ENCODE results near the gene MYO1A.
A peak's percentile ranks its signal among the peaks of the same experiment; 100 is the strongest.

The MYO1A gene

GRCh38 chr12:57049890-57050289, at the start of gene MYO1A:
Gene MYO1A, minus strand, starts transcription at chr12:57050129. Its CDS starts 1,806 bp downstream, at chr12:57048323.
- no peak for DNase-seq (ENCODE audit: low read depth)

- DNase-seq (ENCODE audit: low read depth) = no peak
Observed at GRCh38 chr12:57099047-57099714, 49.3 kb upstream of the MYO1A start.

- DNase-seq (ENCODE audit: low read depth) = no peak
Observed at GRCh38 chr12:57098546-57098945, 48.6 kb upstream of the MYO1A start.

GRCh38 chr12:57097554-57097835, 47.6 kb upstream of the MYO1A start:
- no peak for DNase-seq (ENCODE audit: low read depth)

- no peak for DNase-seq (ENCODE audit: low read depth)
Observed at GRCh38 chr12:57096748-57097553, 47.0 kb upstream of the MYO1A start.

- no peak for DNase-seq (ENCODE audit: low read depth)
Observed at GRCh38 chr12:57096099-57096572, 46.2 kb upstream of the MYO1A start.

- no peak for DNase-seq (ENCODE audit: low read depth)
Observed at GRCh38 chr12:57095440-57095839, 45.5 kb upstream of the MYO1A start.

GRCh38 chr12:57094208-57095160, 44.6 kb upstream of the MYO1A start:
- no peak for DNase-seq (ENCODE audit: low read depth)

- peak; percentile 77 for DNase-seq (ENCODE audit: low read depth)
Observed at GRCh38 chr12:57093415-57094207, 43.7 kb upstream of the MYO1A start.

GRCh38 chr12:57092876-57093414, 43.0 kb upstream of the MYO1A start:
- no peak for DNase-seq (ENCODE audit: low read depth)

- no peak for DNase-seq (ENCODE audit: low read depth)
Observed at GRCh38 chr12:57092529-57092862, 42.6 kb upstream of the MYO1A start.

- no peak for DNase-seq (ENCODE audit: low read depth)
Observed at GRCh38 chr12:57091638-57092528, 42.0 kb upstream of the MYO1A start.

- no peak for DNase-seq (ENCODE audit: low read depth)
Observed at GRCh38 chr12:57090924-57091637, 41.2 kb upstream of the MYO1A start.

- DNase-seq (ENCODE audit: low read depth) = no peak
Observed at GRCh38 chr12:57090490-57090889, 40.6 kb upstream of the MYO1A start.

GRCh38 chr12:57089271-57090245, 39.6 kb upstream of the MYO1A start:
- DNase-seq (ENCODE audit: low read depth) = no peak

- peak; percentile 91 for DNase-seq (ENCODE audit: low read depth)
Observed at GRCh38 chr12:57088354-57089270, 38.7 kb upstream of the MYO1A start, which contains the start of gene NAB2. Gene NAB2, plus strand, starts transcription at chr12:57089114. Its CDS starts 158 bp downstream, at chr12:57089272.

- peak; percentile 94 for DNase-seq (ENCODE audit: low read depth)
Observed at GRCh38 chr12:57087691-57088353, 37.9 kb upstream of the MYO1A start.

Data from stromal cell of bone marrow (primary cell).